ENCODE results near the gene NEGR1. TPM values are rescaled to one million over a fixed set of nuclear protein-coding genes. Genes with fewer than 3 reads are reported as not detected.

The NEGR1 gene
- total and polyA plus RNA-seq, 2 donors (not counting 3 experiments of a cell fraction or from before 2014, with no cell fraction given), result 6.8 to 21.8 TPM

DNA sequence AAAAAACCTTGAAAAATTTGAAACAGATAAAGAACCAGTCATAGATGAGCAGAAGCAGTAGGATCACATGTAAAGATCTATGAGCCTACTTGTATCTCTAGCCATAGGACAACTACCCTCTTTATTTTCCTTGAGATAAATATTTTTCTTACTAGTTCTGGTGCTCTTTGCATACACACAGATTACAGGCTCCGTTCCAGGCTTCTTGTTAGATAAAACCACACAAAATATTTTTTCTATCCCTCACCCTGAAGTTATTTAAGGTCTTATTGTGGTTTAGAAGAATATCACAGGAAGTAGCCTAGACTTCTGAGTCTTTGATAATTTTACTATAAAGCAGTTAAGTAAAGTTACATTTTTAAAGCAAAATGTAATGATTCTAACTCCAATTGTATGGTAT is 512.2 kb downstream of the NEGR1 start:
- Histone ChIP-seq H2AFZ (ENCODE audit: low read depth, low read length) (no peak overlapping the region), H3K9ac (replicated peaks; ENCODE audit: extremely low read depth, insufficient read depth, low read length) (no peak overlapping the region), H3K4me2 (ENCODE audit: insufficient read depth, low read length) (no peak overlapping the region), H3K27ac (ENCODE audit: insufficient read depth, low read depth, low read length) (no peak overlapping the region), H3K79me2 (ENCODE audit: control insufficient read depth, insufficient read depth, low read length) (no peaks in the 10 kb centered on the region), H3K9me3 (replicated peaks; ENCODE audit: control insufficient read depth, insufficient read depth, low read length) (no peaks in the 10 kb centered on the region), H3K27me3 (ENCODE audit: control insufficient read depth in 2 of 2, insufficient read depth in 2 of 2, low read length in 2 of 2) (no peaks in the 10 kb centered on the region), H3K9me1 (replicated peaks; ENCODE audit: control insufficient read depth, extremely low read depth, insufficient read depth, low read length) (no peaks in the 10 kb centered on the region), H4K20me1 (replicated peaks; ENCODE audit: control insufficient read depth, extremely low read depth, insufficient read depth, low read length) (no peaks in the 10 kb centered on the region), H3K4me3 (replicated peaks in 1 of 3; ENCODE audit: insufficient read depth in 1 of 3, low read depth in 1 of 3, low read length in 3 of 3) (no peak overlapping the region), H3K4me1 (ENCODE audit: control insufficient read depth, extremely low read depth, insufficient read depth, low read length) (no peaks in the 10 kb centered on the region), H3K36me3 (ENCODE audit: control insufficient read depth in 2 of 2, extremely low read depth in 1 of 2, insufficient read depth in 2 of 2, low read length in 2 of 2) (no peaks in the 10 kb centered on the region)
- CTCF ChIA-PET, result no interaction called here
- no peak for FAIRE-seq
- POLR2A ChIA-PET, result no interaction called here
- BruUV-seq (replicated peaks), result no TSS peak
- TF ChIP-seq GATA2 (IDR thresholded peaks at IDR 0.05; ENCODE audit: insufficient read depth, insufficient read length, low read depth, low read length), result no peak
- no peak for TF ChIP-seq EZH2 (IDR thresholded peaks at IDR 0.05; ENCODE audit: borderline replicate concordance, low read depth, low read length, severe bottlenecking)
- TF ChIP-seq, protein P1, sequence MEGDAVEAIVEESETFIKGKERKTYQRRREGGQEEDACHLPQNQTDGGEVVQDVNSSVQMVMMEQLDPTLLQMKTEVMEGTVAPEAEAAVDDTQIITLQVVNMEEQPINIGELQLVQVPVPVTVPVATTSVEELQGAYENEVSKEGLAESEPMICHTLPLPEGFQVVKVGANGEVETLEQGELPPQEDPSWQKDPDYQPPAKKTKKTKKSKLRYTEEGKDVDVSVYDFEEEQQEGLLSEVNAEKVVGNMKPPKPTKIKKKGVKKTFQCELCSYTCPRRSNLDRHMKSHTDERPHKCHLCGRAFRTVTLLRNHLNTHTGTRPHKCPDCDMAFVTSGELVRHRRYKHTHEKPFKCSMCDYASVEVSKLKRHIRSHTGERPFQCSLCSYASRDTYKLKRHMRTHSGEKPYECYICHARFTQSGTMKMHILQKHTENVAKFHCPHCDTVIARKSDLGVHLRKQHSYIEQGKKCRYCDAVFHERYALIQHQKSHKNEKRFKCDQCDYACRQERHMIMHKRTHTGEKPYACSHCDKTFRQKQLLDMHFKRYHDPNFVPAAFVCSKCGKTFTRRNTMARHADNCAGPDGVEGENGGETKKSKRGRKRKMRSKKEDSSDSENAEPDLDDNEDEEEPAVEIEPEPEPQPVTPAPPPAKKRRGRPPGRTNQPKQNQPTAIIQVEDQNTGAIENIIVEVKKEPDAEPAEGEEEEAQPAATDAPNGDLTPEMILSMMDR (IDR thresholded peaks at IDR 0.05; ENCODE audit: extremely low read depth in 1 of 2, insufficient read depth in 1 of 2, low read depth in 1 of 2, low read length in 2 of 2), result no peak
- no peak for TF ChIP-seq FOS (IDR thresholded peaks at IDR 0.05; ENCODE audit: borderline replicate concordance, insufficient read depth, low read length)
- TF ChIP-seq POLR2A (IDR thresholded peaks at IDR 0.05; ENCODE audit: low read depth, low read length), result no peak
- no peak for TF ChIP-seq MYC (IDR thresholded peaks at IDR 0.05; ENCODE audit: low read depth, low read length)
- TF ChIP-seq, protein P2, sequence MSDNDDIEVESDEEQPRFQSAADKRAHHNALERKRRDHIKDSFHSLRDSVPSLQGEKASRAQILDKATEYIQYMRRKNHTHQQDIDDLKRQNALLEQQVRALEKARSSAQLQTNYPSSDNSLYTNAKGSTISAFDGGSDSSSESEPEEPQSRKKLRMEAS (IDR thresholded peaks at IDR 0.05; ENCODE audit: insufficient read depth, insufficient read length), result no peak
- TF ChIP-seq POLR2AphosphoS5 (IDR thresholded peaks at IDR 0.05; ENCODE audit: insufficient read depth, low read depth, low read length), result no peak
- no peak for TF ChIP-seq JUN (IDR thresholded peaks at IDR 0.05; ENCODE audit: borderline replicate concordance, insufficient read depth, insufficient read length, low read depth)
- dilution Hi-C loops (cut with MboI; ENCODE audit: extremely low pct_ligation_motif_present, low sequenced_read_pairs) (no loop called here), intact Hi-C loops (cut with micrococcal nuclease) (no loop called here)
- no peak for DNase-seq (ENCODE audit: low read depth, low spot score)
